ENCODE results near the gene RUVBL1.

DNA sequence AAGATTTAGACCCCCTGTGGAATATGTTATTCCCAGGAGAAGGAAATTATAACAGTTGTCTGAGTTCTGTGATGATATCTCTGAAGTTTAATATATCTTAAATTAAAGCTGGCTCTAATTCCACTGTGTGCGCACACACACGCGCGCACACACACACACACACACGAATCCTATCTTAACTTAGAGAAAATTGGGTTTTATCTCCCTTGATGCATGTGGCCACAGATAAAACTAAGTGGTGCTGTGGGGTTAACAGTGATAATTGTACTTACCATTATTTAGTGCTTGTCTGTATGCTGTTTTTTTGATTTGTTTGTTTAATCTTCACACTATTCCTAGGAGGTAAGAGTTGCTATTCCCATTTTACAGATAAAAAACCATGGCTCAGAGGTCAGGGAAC lies 37.0 kb upstream of the RUVBL1 start:
- TF ChIP-seq, protein P1, sequence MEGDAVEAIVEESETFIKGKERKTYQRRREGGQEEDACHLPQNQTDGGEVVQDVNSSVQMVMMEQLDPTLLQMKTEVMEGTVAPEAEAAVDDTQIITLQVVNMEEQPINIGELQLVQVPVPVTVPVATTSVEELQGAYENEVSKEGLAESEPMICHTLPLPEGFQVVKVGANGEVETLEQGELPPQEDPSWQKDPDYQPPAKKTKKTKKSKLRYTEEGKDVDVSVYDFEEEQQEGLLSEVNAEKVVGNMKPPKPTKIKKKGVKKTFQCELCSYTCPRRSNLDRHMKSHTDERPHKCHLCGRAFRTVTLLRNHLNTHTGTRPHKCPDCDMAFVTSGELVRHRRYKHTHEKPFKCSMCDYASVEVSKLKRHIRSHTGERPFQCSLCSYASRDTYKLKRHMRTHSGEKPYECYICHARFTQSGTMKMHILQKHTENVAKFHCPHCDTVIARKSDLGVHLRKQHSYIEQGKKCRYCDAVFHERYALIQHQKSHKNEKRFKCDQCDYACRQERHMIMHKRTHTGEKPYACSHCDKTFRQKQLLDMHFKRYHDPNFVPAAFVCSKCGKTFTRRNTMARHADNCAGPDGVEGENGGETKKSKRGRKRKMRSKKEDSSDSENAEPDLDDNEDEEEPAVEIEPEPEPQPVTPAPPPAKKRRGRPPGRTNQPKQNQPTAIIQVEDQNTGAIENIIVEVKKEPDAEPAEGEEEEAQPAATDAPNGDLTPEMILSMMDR (IDR thresholded peaks at IDR 0.05; ENCODE audit: poor library complexity), result no peak
- TF ChIP-seq EZH2phosphoT487 (IDR thresholded peaks at IDR 0.05; ENCODE audit: low read depth, severe bottlenecking, unreplicated experiment) (no peak), EZH2 (IDR thresholded peaks at IDR 0.05; ENCODE audit: borderline replicate concordance) (no peak)

All from hepatocyte (in vitro differentiated cells).